Brain microvascular endothelial cell (primary cell): ENCODE data around the gene QRFP.

ENCODE experiments used
- DNase-seq: peaks from one replicate; pipeline ENCODE4 v3.0.0-alpha.2; 2020
- H3K27ac ChIP-seq: fragments of 250-450 bp; sonication (Bioruptor Pico); 2 replicates; pipeline ENCODE4 v1.5.1; 2020; ENCODE audit warnings: mild to moderate bottlenecking, moderate library complexity
- H3K27me3 ChIP-seq: fragments of 250-450 bp; sonication (Bioruptor Pico); replicated peaks from 2 replicates; pipeline ENCODE4 v1.5.1; 2020; ENCODE audit warnings: mild to moderate bottlenecking
- H3K36me3 ChIP-seq: fragments of 250-450 bp; sonication (Bioruptor Pico); replicated peaks from 2 replicates; pipeline ENCODE4 v1.5.1; 2020; ENCODE audit warnings: mild to moderate bottlenecking
- H3K4me3 ChIP-seq: 2 replicates; pipeline ENCODE4 v1.5.1; 2011; ENCODE audit warnings: low read depth, mild to moderate bottlenecking, control low read depth, low read length, moderate library complexity
- CTCF ChIP-seq: IDR thresholded peaks from 2 replicates; pipeline ENCODE4 v1.5.1; 2011; ENCODE audit warnings: low read depth, mild to moderate bottlenecking, moderate library complexity, low read length, control low read depth, inconsistent platforms; ENCODE audit errors: missing control alignments
- in situ Hi-C: cut with HindIII; loops from 2 replicates; pipeline ENCODE4 v1.10.0; 2017; ENCODE audit warnings: low sequenced_read_pairs, low pct_ligation_motif_present

Gene QRFP

GRCh38 chr9:130921300-130921988, 24.8 kb upstream of the QRFP start:
- DNase-seq = no peak
- TF ChIP-seq CTCF = no peak
- Histone ChIP-seq H3K27me3 (peaks cover 82% of the 10 kb centered on the region), H3K4me3 (no peak overlapping the region), H3K36me3 (no peaks in the 10 kb centered on the region), H3K27ac (no peak overlapping the region)
- in situ Hi-C loops = no loop called here

- Histone ChIP-seq H3K4me3 (no peak overlapping the region), H3K27me3 (peaks cover 87% of the 10 kb centered on the region), H3K36me3 (no peaks in the 10 kb centered on the region), H3K27ac (no peak overlapping the region)
- TF ChIP-seq CTCF = no peak
- DNase-seq = no peak
- in situ Hi-C loops = no loop called here
Measured at GRCh38 chr9:130920762-130921299, 24.2 kb upstream of the QRFP start.

GRCh38 chr9:130920233-130920632, 23.6 kb upstream of the QRFP start:
- no peaks in the 10 kb centered on the region for H3K36me3 ChIP-seq
- DNase-seq = no peak
- H3K27ac ChIP-seq = no peak overlapping the region
- in situ Hi-C loops = no loop called here
- no peak for TF ChIP-seq CTCF
- H3K4me3 ChIP-seq = no peak overlapping the region
- H3K27me3 ChIP-seq = peaks cover 89% of the 10 kb centered on the region

- in situ Hi-C loops = no loop called here
- no peak for DNase-seq
- Histone ChIP-seq H3K36me3 (no peaks in the 10 kb centered on the region), H3K27me3 (peaks cover 89% of the 10 kb centered on the region), H3K4me3 (no peak overlapping the region), H3K27ac (no peak overlapping the region)
- no peak for TF ChIP-seq CTCF
Measured at GRCh38 chr9:130919559-130920145, 23.0 kb upstream of the QRFP start.

- Histone ChIP-seq H3K27ac (no peak overlapping the region), H3K27me3 (peaks cover 88% of the 10 kb centered on the region), H3K4me3 (no peak overlapping the region), H3K36me3 (no peaks in the 10 kb centered on the region)
- in situ Hi-C loops = no loop called here
- TF ChIP-seq CTCF = no peak
- DNase-seq = no peak
Measured at GRCh38 chr9:130918826-130919558, 22.4 kb upstream of the QRFP start.
